SU-DHL-6 (cell line): Measurements from ENCODE around the gene ATP2A1.
A peak's percentile ranks its signal among the peaks of the same experiment; 100 is the strongest.
"Not testable (repeated sequence)": the region's sequence is repeated elsewhere in the genome, so short reads cannot be mapped to it uniquely, and the experiment has no call there.

Source experiments
- H2AFZ ChIP-seq: fragments of 200-600 bp; sonication (generic); 2 replicates; pipeline ENCODE4 v1.6.1; 2014; ENCODE audit warnings: low read depth, mild to moderate bottlenecking, moderate library complexity, mixed read lengths, antibody characterized with exemption, low read length; ENCODE audit not compliant: severe bottlenecking
- H3F3A ChIP-seq: fragments of 200-600 bp; shearing (Covaris generic); 2 replicates; pipeline ENCODE4 v1.6.0; 2016; ENCODE audit warnings: antibody characterized with exemption, mild to moderate bottlenecking; ENCODE audit not compliant: insufficient read depth
- H3K27ac ChIP-seq: fragments of 200-600 bp; sonication (generic); 2 replicates; pipeline ENCODE4 v1.5.1; 2016; ENCODE audit warnings: low read depth, mild to moderate bottlenecking, low read length, moderate library complexity, mixed read lengths
- H3K27me3 ChIP-seq: fragments of 200-600 bp; sonication (generic), shearing (Covaris generic); 2 replicates; pipeline ENCODE4 v1.6.0; 2014; ENCODE audit warnings: mild to moderate bottlenecking, low read length
- H3K36me3 ChIP-seq: fragments of 200-600 bp; sonication (generic); 2 replicates; pipeline ENCODE4 v1.6.1; 2014; ENCODE audit warnings: mild to moderate bottlenecking, low read length, mixed read lengths
- H3K4me2 ChIP-seq: fragments of 300-600, 200-600 bp; shearing (Covaris generic), sonication (generic); 2 replicates; pipeline ENCODE4 v1.6.0; 2014; ENCODE audit warnings: low read length, low read depth, mild to moderate bottlenecking; ENCODE audit not compliant: poor library complexity, severe bottlenecking
- H3K4me3 ChIP-seq: fragments of 200-600 bp; sonication (generic); 2 replicates; pipeline ENCODE4 v1.5.1; 2014; ENCODE audit warnings: antibody characterized with exemption, low read length, mild to moderate bottlenecking, mixed read lengths; ENCODE audit not compliant: insufficient read depth, poor library complexity, severe bottlenecking
- H3K79me2 ChIP-seq: fragments of 200-600 bp; sonication (generic); 2 replicates; pipeline ENCODE4 v1.6.1; 2014; ENCODE audit warnings: mild to moderate bottlenecking, low read length, moderate library complexity; ENCODE audit not compliant: insufficient read depth
- H3K9ac ChIP-seq: fragments of 200-600 bp; sonication (generic); 2 replicates; pipeline ENCODE4 v1.7.0; 2014; ENCODE audit warnings: mild to moderate bottlenecking, low read length
- H3K9me2 ChIP-seq: fragments of 200-600 bp; sonication (generic); replicated peaks from 2 replicates; pipeline ENCODE4 v1.6.1; 2014; ENCODE audit warnings: low read length; ENCODE audit not compliant: insufficient read depth
- H3K9me3 ChIP-seq: fragments of 200-600 bp; sonication (generic); 2 replicates; pipeline ENCODE4 v1.6.1; 2014; ENCODE audit warnings: low read length, mixed read lengths; ENCODE audit not compliant: insufficient read depth
- H4K20me1 ChIP-seq: fragments of 200-600 bp; sonication (generic); 2 replicates; pipeline ENCODE4 v1.6.1; 2014; ENCODE audit warnings: low read depth, mild to moderate bottlenecking, antibody characterized with exemption, low read length, moderate library complexity, mixed read lengths
- CTCF ChIP-seq: fragments of 200-600 bp; sonication (generic); IDR thresholded peaks from one replicate; pipeline ENCODE4 v1.5.1; 2017; ENCODE audit warnings: antibody characterized with exemption, mild to moderate bottlenecking, low read length, moderate library complexity; ENCODE audit not compliant: insufficient read depth, poor library complexity, severe bottlenecking
- EZH2phosphoT487 ChIP-seq: fragments of 200-600 bp; sonication (generic), shearing (Covaris generic); conservative IDR thresholded peaks from 2 replicates; pipeline ENCODE4 v1.6.1; 2018; ENCODE audit warnings: mild to moderate bottlenecking, antibody characterized with exemption, low read length, moderate library complexity, mixed read lengths

ATP2A1 gene

GRCh38 chr16:28924762-28925385 lies 46.6 kb downstream of the ATP2A1 start, which contains the start of gene RABEP2:
Gene RABEP2, minus strand, starts transcription at chr16:28925238. Its CDS starts 75 bp downstream, at chr16:28925163.
- TF ChIP-seq EZH2phosphoT487 (no peak), CTCF (no peak)
- peaks cover 7% of the 10 kb centered on the region; the same call in 1 of the 2 replicates for H3K79me2 ChIP-seq
- peak within 1 kb of the TSS; percentile 72 for H3K4me3 ChIP-seq
- H4K20me1 ChIP-seq, result no peaks in the 10 kb centered on the region
- peak within 1 kb of the TSS; percentile 56 for H2AFZ ChIP-seq
- H3K9me3 ChIP-seq, result no peaks in the 10 kb centered on the region
- no peaks in the 10 kb centered on the region for H3K27me3 ChIP-seq
- peak within 1 kb of the TSS; percentile 97 for H3K9ac ChIP-seq
- H3K36me3 ChIP-seq, result no peaks in the 10 kb centered on the region
- peaks cover 30% of the 10 kb centered on the region for H3F3A ChIP-seq
- H3K27ac ChIP-seq, result peak within 1 kb of the TSS; percentile 90
- H3K9me2 ChIP-seq, result no peaks in the 10 kb centered on the region
- peak within 1 kb of the TSS; percentile 95 for H3K4me2 ChIP-seq

- no peaks in the 10 kb centered on the region for H3K9me2 ChIP-seq
- peak overlapping the region; percentile 56 for H2AFZ ChIP-seq
- TF ChIP-seq EZH2phosphoT487 (no peak), CTCF (no peak)
- H3K79me2 ChIP-seq, result peaks cover 7% of the 10 kb centered on the region; the same call in 1 of the 2 replicates
- H3F3A ChIP-seq, result peaks cover 37% of the 10 kb centered on the region
- H3K4me3 ChIP-seq, result peak overlapping the region; percentile 72
- H3K27me3 ChIP-seq, result no peaks in the 10 kb centered on the region
- H3K9ac ChIP-seq, result peak overlapping the region; percentile 97
- no peaks in the 10 kb centered on the region for H3K9me3 ChIP-seq
- no peaks in the 10 kb centered on the region for H3K36me3 ChIP-seq
- H4K20me1 ChIP-seq, result no peaks in the 10 kb centered on the region
- peak overlapping the region; percentile 95 for H3K4me2 ChIP-seq
- peak overlapping the region; percentile 90 for H3K27ac ChIP-seq
These were observed 47.3 kb downstream of the ATP2A1 start for GRCh38 chr16:28925386-28926228.

GRCh38 chr16:28926284-28926683 lies 48.0 kb downstream of the ATP2A1 start:
- H3K9me3 ChIP-seq, result not testable (repeated sequence)

GRCh38 chr16:28927815-28928214 lies 49.5 kb downstream of the ATP2A1 start:
- no peak for TF ChIP-seq EZH2phosphoT487
- no peak for TF ChIP-seq CTCF
- H3K9me3 ChIP-seq, result no peaks in the 10 kb centered on the region
- H3K9ac ChIP-seq, result no peak overlapping the region

More at GRCh38 chr16:28926284-28926683, 48.0 kb downstream of the ATP2A1 start:
- Histone ChIP-seq H3K4me2 (peak overlapping the region; percentile 95), H3F3A (peaks cover 44% of the 10 kb centered on the region), H3K9ac (peak overlapping the region; percentile 97)
- H3K4me3 ChIP-seq, H2AFZ ChIP-seq, H3K27me3 ChIP-seq, H3K36me3 ChIP-seq, H4K20me1 ChIP-seq, H3K9me2 ChIP-seq, H3K79me2 ChIP-seq, H3K27ac ChIP-seq: not testable (repeated sequence)

More at GRCh38 chr16:28927815-28928214, 49.5 kb downstream of the ATP2A1 start:
- Histone ChIP-seq H3K79me2 (peaks cover 14% of the 10 kb centered on the region), H3K4me3 (no peak overlapping the region), H3K36me3 (no peaks in the 10 kb centered on the region), H4K20me1 (no peaks in the 10 kb centered on the region), H3K27ac (no peak overlapping the region), H3K9me2 (no peaks in the 10 kb centered on the region), H3F3A (peaks cover 51% of the 10 kb centered on the region), H3K4me2 (no peak overlapping the region), H3K27me3 (no peaks in the 10 kb centered on the region), H2AFZ (no peak overlapping the region)
